HG03045 (cell line): ENCODE measurements around the gene CTAG1B.
"Not testable (repeated sequence)": the region's sequence is repeated elsewhere in the genome, so short reads cannot be mapped to it uniquely, and the experiment has no call there.

Source experiments
- ATAC-seq: cut with Tn5 transposase; IDR thresholded peaks from one replicate; pipeline ENCODE4 v1.9.1; 2021; ENCODE audit warnings: mild to moderate bottlenecking, moderate library complexity; ENCODE audit not compliant: unreplicated experiment

CTAG1B gene

GRCh38 chrX:154628960-154629359 lies 9.9 kb upstream of the CTAG1B start:
- not testable (repeated sequence) for ATAC-seq

- ATAC-seq: not testable (repeated sequence)
Measured at GRCh38 chrX:154620767-154621414, 1.8 kb upstream of the CTAG1B start.

GRCh38 chrX:154613586-154613985 lies 5.5 kb downstream of the CTAG1B start:
- not testable (repeated sequence) for ATAC-seq

- not testable (repeated sequence) for ATAC-seq
Measured at GRCh38 chrX:154611146-154611545, 7.9 kb downstream of the CTAG1B start.

- not testable (repeated sequence) for ATAC-seq
Measured at GRCh38 chrX:154608823-154609222, 10.3 kb downstream of the CTAG1B start.

GRCh38 chrX:154607976-154608375 lies 11.1 kb downstream of the CTAG1B start:
- not testable (repeated sequence) for ATAC-seq

GRCh38 chrX:154607370-154607769 lies 11.7 kb downstream of the CTAG1B start:
- ATAC-seq: no peak

- no peak for ATAC-seq
Measured at GRCh38 chrX:154605566-154605965, 13.5 kb downstream of the CTAG1B start.

- ATAC-seq: no peak
Measured at GRCh38 chrX:154603438-154604430, 15.3 kb downstream of the CTAG1B start.

GRCh38 chrX:154602766-154603437 lies 16.2 kb downstream of the CTAG1B start:
- no peak for ATAC-seq

GRCh38 chrX:154602226-154602625 lies 16.9 kb downstream of the CTAG1B start:
- no peak for ATAC-seq

GRCh38 chrX:154600759-154601374 lies 18.2 kb downstream of the CTAG1B start:
- no peak for ATAC-seq

- no peak for ATAC-seq
Measured at GRCh38 chrX:154599531-154599930, 19.6 kb downstream of the CTAG1B start.

GRCh38 chrX:154598656-154599055 lies 20.4 kb downstream of the CTAG1B start:
- no peak for ATAC-seq

GRCh38 chrX:154597221-154597620 lies 21.9 kb downstream of the CTAG1B start:
- ATAC-seq: no peak

- no peak for ATAC-seq
Measured at GRCh38 chrX:154596290-154596929, 22.7 kb downstream of the CTAG1B start.

- no peak for ATAC-seq
Measured at GRCh38 chrX:154595559-154596249, 23.4 kb downstream of the CTAG1B start.

GRCh38 chrX:154594491-154594890 lies 24.6 kb downstream of the CTAG1B start:
- no peak for ATAC-seq

GRCh38 chrX:154593201-154593600 lies 25.9 kb downstream of the CTAG1B start:
- ATAC-seq: no peak

GRCh38 chrX:154592505-154592904 lies 26.6 kb downstream of the CTAG1B start:
- ATAC-seq: no peak
